Measurements from ENCODE around the gene CEP89. TPM values are rescaled to one million over a fixed set of nuclear protein-coding genes. Genes with fewer than 3 reads are reported as not detected.

CEP89 gene
- total and polyA plus RNA-seq, 2 of the 4 experiments (the other 2 are of a cell fraction), result 7.2 to 17.4 TPM

GRCh38 chr19:32930567-32930966 lies 41.2 kb downstream of the CEP89 start:
- Histone ChIP-seq H3K27ac (ENCODE audit: insufficient read depth, low read length) (no peak overlapping the region), H2BK120ac (ENCODE audit: low read depth, low read length) (no peak overlapping the region), H3K23ac (ENCODE audit: low read depth, low read length) (no peak overlapping the region), H3K36me3 (ENCODE audit: control insufficient read depth, insufficient read depth, low read length) (peaks cover 20% of the 10 kb centered on the region), H4K20me1 (ENCODE audit: insufficient read depth, low read length) (no peaks in the 10 kb centered on the region), H2AFZ (replicated peaks; ENCODE audit: low read length, poor library complexity) (no peak overlapping the region), H3K79me1 (ENCODE audit: low read depth in 1 of 2, low read length in 2 of 2) (no peaks in the 10 kb centered on the region), H2AK9ac (replicated peaks; ENCODE audit: low read depth, low read length, poor library complexity) (no peak overlapping the region), H3K4me1 (ENCODE audit: control insufficient read depth, insufficient read depth, low read length) (no peaks in the 10 kb centered on the region), H3K9ac (ENCODE audit: low read depth, low read length) (no peak overlapping the region), H2AK5ac (ENCODE audit: low read depth, low read length) (no peak overlapping the region), H3K27me3 (ENCODE audit: control insufficient read depth, insufficient read depth, low read length) (no peaks in the 10 kb centered on the region), H3K56ac (ENCODE audit: extremely low read depth, insufficient read depth, low read length) (no peak overlapping the region), H3K4ac (ENCODE audit: low read depth, low read length) (no peak overlapping the region), H3K4me2 (ENCODE audit: low read depth, low read length) (no peak overlapping the region), H3K4me3 (ENCODE audit: insufficient read depth, low read depth, low read length) (no peak overlapping the region), H4K8ac (ENCODE audit: low read depth in 2 of 2, low read length in 2 of 2) (no peak overlapping the region), H4K5ac (ENCODE audit: low read depth, low read length) (no peak overlapping the region), H2BK5ac (ENCODE audit: low read depth, low read length, poor library complexity, severe bottlenecking) (no peak overlapping the region), H3K18ac (ENCODE audit: low read depth, low read length) (no peak overlapping the region), H3K9me1 (ENCODE audit: insufficient read depth, low read length) (no peaks in the 10 kb centered on the region), H3K14ac (replicated peaks; ENCODE audit: low read depth, low read length) (no peak overlapping the region), H2BK15ac (ENCODE audit: low read depth, low read length) (no peak overlapping the region), H4K91ac (ENCODE audit: insufficient read depth, low read depth, low read length) (no peak overlapping the region), H2BK20ac (ENCODE audit: low read depth, low read length) (no peak overlapping the region), H3K9me3 (ENCODE audit: control insufficient read depth, insufficient read depth, low read length) (no peaks in the 10 kb centered on the region; the same call in 1 of the 2 replicates)
- BruUV-seq (replicated peaks), result no TSS peak
- intact Hi-C loops (cut with micrococcal nuclease) (no loop called here), in situ Hi-C loops (cut with MboI; ENCODE audit: low sequenced_read_pairs) (no loop called here), dilution Hi-C loops (cut with HindIII; ENCODE audit: low sequenced_read_pairs, unreplicated experiment) (no loop called here)
- TF ChIP-seq, protein P1, sequence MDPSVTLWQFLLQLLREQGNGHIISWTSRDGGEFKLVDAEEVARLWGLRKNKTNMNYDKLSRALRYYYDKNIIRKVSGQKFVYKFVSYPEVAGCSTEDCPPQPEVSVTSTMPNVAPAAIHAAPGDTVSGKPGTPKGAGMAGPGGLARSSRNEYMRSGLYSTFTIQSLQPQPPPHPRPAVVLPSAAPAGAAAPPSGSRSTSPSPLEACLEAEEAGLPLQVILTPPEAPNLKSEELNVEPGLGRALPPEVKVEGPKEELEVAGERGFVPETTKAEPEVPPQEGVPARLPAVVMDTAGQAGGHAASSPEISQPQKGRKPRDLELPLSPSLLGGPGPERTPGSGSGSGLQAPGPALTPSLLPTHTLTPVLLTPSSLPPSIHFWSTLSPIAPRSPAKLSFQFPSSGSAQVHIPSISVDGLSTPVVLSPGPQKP (IDR thresholded peaks at IDR 0.05; ENCODE audit: borderline replicate concordance, low read depth, low read length), result no peak
- no peak for TF ChIP-seq BHLHE40 (IDR thresholded peaks at IDR 0.05; ENCODE audit: low read depth, low read length)
- no peak for TF ChIP-seq FOS (IDR thresholded peaks at IDR 0.05; ENCODE audit: low read depth, low read length)
- TF ChIP-seq MAFK (IDR thresholded peaks at IDR 0.05; ENCODE audit: low read depth, low read length), result no peak
- TF ChIP-seq RAD21 (IDR thresholded peaks at IDR 0.05; ENCODE audit: low read length), result no peak
- TF ChIP-seq POLR2A (IDR thresholded peaks at IDR 0.05; ENCODE audit: low read depth, low read length), result no peak
- TF ChIP-seq SMC3 (IDR thresholded peaks at IDR 0.05; ENCODE audit: low read depth, low read length), result no peak
- TF ChIP-seq, protein P2, sequence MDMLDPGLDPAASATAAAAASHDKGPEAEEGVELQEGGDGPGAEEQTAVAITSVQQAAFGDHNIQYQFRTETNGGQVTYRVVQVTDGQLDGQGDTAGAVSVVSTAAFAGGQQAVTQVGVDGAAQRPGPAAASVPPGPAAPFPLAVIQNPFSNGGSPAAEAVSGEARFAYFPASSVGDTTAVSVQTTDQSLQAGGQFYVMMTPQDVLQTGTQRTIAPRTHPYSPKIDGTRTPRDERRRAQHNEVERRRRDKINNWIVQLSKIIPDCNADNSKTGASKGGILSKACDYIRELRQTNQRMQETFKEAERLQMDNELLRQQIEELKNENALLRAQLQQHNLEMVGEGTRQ (IDR thresholded peaks at IDR 0.05; ENCODE audit: low read depth, low read length), result no peak
- no peak for TF ChIP-seq MXI1 (IDR thresholded peaks at IDR 0.05; ENCODE audit: borderline replicate concordance, low read depth, low read length)
- no peak for TF ChIP-seq CTCF (conservative IDR thresholded peaks at IDR 0.05; ENCODE audit: low read depth, low read length)
- no peak for TF ChIP-seq RCOR1 (IDR thresholded peaks at IDR 0.05; ENCODE audit: insufficient replicate concordance, low read length)
- TF ChIP-seq RFX5 (IDR thresholded peaks at IDR 0.05; ENCODE audit: low read depth, low read length), result no peak
- no peak for TF ChIP-seq NFE2L2 (IDR thresholded peaks at IDR 0.05; ENCODE audit: low read depth, low read length)
- no peak for TF ChIP-seq CEBPB (IDR thresholded peaks at IDR 0.05; ENCODE audit: low read depth, low read length)
- TF ChIP-seq CHD1 (IDR thresholded peaks at IDR 0.05; ENCODE audit: low read depth, low read length), result no peak
- no peak for TF ChIP-seq MAZ (IDR thresholded peaks at IDR 0.05; ENCODE audit: borderline replicate concordance, low read depth, low read length)
- ATAC-seq (ENCODE audit: low read depth) (no peak), DNase-seq (no peak)
- ChIA-PET CTCF (interaction anchor here (0.7 kb wide), 1 partner anchor 31 kb away, joined by 6 read pairs; no protein-coding TSS in a partner anchor), POLR2A (ENCODE audit: unreplicated experiment) (no interaction called here)
- WGBS, 2 experiments (ENCODE audit: extremely low coverage in 2 of 2, insufficient read length in 1 of 2), result no CpG with 5 or more reads among the region's 8 CpGs

Measured in IMR-90 (cell line).